ENCODE results near the gene FAIM2.

- TF ChIP-seq CTCF (IDR thresholded peaks at IDR 0.05; ENCODE audit: insufficient read depth, low read depth, low read length) (no peak), EZH2 (IDR thresholded peaks at IDR 0.05; ENCODE audit: insufficient read depth, low read length) (no peak)
These were observed 8.9 kb upstream of the FAIM2 start for GRCh38 chr12:49912345-49913255.
